HG03064 (cell line): ENCODE measurements around the gene RNASE7.
A peak's percentile ranks its signal among the peaks of the same experiment; 100 is the strongest.

Source experiments
- ATAC-seq: cut with Tn5 transposase; IDR thresholded peaks from one replicate; pipeline ENCODE4 v1.9.1; 2021; ENCODE audit warnings: low read depth; ENCODE audit not compliant: unreplicated experiment

Gene RNASE7

DNA sequence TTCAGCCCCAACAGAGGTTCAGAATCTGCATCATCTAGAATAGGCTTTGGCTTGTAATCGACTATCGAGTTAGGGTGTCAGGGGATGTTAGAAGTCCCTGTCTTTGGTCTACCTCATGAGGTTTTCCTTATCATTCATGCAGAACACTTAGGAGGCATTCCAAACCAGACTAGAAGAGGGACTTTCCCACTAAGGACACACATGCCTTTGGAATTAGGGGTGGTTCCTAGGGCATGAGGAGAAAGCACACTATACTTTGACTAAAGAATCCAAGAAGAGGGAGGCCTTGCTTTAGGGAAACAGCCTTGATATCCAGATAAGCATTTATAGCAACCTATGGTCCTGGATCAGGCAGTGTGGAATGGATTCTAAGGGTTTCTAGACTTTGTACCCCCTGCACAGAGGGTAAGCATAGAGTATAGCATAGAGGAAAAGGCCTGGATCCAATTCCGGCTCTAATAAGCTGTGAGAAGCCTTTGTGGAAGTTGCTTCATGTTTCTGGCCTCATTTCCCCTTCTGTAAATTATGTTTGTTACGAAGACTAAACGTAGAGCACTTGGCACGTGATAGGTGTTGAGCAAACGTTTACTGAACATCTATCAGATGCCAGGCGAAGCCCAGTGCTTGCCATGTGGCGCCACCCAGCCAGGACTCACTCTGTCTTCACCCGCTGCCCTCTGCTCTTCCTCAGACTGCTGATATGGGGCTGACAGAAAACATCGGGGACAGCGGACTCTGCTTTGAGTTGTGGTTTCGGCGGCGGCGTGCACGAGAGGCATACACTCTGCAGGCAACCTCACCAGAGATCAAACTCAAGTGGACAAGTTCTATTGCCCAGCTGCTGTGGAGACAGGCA, 43.1 kb downstream of the RNASE7 start:
- ATAC-seq: no peak

DNA sequence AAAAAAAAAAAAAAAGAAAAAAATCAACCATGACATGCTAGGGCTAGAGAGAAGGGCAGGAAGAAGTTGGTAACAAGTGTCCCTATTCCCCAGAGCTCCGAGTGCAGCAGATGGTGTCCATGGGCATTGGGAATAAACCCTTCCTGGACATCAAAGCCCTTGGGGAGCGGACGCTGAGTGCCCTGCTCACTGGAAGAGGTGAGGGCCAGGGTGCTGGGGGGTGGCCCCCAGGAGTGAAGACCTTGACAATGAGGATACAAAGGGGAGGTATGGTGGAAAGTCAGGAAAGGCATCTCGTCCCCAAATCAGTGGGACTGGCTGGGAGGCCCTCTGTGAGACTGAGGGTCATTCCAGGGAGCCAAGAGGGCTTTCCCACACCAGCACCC, 44.7 kb downstream of the RNASE7 start:
- ATAC-seq: no peak

DNA sequence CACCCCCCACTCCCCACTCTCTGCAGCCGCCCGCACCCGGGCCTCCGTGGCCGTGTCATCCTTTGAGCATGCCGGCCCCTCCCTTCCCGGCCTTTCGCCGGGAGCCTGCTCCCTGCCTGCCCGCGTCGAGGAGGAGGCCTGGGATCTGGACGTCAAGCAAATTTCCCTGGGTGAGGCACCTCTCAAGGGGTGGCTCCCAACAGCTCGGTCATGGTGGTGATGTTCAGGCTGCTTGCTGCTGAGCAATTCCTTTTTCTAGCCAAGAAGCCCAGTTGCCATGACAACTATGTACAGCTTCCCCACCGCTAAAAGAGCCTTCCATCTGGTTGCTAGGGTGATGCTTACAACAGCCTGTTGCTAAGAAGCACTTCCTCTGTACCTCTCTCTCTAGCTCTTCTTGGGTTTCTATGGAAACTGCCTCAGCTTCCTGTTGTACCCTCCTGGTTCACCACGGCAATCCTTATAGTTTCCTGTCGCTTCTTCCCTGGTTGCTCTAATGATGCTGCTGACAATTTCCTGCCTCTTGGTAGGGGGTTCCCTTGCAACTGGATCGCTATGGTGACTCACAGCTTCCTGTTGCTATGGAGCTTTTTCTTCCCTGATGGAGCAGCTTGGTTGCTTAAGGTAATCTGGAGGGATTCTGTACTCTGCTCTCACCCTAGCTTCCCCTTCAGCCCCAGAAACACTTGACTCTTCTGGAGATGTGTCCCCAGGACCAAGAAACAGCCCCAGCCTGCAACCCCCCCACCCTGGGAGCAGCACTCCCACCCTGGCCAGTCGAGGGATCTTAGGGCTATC, 45.3 kb downstream of the RNASE7 start:
- ATAC-seq: no peak

DNA sequence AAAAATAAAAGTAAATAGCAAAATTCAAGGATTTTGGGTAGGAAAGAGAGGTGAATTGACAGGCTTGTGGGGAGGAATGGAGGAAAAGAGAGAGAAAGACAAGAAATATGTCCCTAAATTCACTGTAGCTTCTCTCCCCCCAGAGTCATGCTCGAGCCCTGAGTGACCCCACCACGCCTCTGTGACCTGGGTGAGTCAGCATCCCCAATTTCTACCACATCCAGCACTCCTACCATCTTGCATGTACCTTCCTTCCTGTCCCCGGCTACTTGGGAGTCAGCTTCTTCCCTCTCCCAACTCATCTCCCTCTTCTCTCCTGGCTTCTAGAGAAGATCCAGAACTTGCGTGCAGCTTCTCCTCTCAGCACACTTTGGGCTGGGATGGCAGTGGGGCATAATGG, 46.5 kb downstream of the RNASE7 start:
- no peak for ATAC-seq

DNA sequence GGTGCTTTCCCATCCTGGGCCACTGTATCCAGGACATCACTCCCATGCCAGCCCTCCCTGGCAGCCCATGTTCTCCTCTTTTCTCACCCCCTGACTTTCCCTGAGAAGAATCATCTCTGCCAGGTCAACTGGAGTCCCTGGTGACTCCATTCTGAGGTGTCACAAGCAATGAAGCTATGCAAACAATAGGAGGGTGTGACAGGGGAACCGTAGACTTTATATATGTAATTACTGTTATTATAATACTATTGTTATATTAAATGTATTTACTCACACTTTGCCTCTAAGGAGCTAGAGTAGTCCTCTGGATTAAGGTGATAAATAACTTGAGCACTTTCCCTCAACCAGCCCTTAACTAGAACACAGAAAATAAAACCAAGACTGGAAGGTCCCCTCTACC, 47.1 kb downstream of the RNASE7 start:
- ATAC-seq: no peak

DNA sequence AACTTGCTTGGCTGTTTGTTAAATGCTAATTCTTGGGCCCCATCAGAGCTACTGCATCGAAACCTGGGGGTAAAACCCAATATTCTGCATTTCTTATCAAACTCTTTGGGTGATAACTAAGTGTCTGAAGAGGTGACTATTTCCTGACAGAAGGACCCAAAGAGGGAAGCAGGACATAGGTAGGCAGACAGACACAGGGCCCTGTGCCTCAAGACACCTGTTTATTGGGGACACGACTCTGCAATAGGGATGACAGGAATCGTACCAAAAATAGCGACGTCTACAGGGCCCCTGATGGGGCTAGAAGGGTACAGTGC, 47.7 kb downstream of the RNASE7 start:
- no peak for ATAC-seq

DNA sequence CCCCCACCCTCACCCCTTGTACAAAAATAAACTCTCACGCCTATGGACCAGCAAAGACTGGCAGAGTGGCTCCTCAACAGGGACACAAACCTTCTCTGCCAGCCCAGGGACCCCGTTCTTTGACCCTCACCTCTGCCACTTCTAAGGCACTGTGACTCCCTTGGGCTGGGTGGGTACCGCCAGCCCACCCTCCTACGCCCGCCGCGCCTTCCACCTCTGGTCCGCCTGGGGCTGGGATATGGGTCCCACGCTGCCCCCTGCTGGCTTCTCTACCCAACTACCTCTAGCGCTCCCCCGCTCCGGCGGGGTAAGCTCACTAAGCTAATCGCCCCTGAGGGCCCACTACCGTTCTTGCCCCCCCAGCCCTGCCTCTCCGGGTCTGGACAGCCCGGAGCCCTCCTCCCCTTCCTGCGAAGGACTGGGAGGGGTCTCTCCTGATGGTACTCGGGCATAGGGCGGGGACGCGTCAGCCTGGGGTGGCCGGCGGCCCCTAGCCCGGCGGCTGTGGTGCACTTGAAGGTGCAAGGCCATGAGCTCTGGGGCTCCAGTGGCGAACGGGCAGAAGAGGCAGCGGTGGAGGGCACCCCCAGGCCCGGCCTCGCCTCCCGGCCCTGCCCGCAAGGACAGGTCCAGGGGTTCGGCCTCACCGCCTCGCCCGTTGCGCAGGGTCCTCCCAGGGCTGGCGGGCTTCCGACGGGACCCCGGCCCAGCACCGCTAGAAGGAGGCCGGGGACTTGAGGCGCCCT, 48.2 kb downstream of the RNASE7 start:
- ATAC-seq: no peak

DNA sequence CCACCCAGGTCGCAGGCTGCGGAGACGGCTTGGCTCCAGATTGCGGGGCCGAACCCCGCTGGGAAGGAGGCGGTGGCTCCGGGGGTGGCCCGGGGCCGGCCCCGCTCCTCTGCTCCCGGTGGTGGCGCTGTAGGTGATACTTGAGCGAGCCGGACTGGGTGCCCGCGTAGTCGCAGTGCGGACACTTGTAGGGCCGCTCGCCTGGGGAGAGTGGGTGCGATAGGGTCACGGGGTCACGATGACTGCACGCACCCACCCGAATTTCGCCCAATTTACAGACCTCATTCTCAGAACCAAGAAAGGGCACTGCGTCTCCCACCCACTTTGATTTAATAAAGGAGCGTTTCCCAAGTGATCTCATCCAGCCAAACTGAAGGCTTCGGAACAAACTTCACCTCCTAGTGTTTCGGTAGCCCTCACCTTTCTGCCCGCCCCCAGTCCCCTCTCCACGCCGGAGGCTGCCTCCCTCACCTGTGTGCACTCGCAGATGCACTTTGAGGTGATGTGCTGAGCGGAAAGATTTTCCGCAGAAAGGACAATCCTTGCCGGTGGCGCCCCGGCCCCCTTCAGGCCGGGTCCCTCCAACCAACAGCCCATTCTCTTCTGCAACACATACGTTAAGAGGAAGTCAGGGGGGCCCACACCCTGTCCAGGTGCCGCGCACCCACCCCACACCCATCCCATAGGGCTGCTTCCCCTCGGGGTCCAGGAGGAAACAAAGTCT, 48.9 kb downstream of the RNASE7 start:
- no peak for ATAC-seq

DNA sequence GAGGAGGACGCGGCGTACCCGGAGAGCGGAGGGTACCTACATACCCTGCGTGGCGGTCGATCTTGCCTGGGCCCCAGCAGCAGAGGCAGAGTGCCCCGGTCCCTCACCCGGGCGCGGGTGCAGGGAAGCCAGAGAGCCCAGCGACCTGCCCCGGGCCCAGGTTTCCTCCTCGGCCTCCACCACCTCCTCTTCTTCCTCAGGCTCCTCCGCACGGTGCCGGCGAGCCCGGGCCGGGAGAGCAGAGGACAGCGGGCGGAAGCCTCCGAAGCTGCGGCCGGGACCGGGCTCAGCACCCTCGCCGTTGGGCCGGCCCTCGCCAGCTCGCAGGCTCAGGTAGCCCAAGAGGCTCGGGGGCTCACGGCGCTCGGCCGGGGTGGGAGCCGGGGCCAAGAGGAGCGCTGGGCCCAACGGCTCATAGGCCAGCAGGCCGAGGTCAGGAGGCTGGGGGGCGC, 49.7 kb downstream of the RNASE7 start:
- ATAC-seq: no peak

DNA sequence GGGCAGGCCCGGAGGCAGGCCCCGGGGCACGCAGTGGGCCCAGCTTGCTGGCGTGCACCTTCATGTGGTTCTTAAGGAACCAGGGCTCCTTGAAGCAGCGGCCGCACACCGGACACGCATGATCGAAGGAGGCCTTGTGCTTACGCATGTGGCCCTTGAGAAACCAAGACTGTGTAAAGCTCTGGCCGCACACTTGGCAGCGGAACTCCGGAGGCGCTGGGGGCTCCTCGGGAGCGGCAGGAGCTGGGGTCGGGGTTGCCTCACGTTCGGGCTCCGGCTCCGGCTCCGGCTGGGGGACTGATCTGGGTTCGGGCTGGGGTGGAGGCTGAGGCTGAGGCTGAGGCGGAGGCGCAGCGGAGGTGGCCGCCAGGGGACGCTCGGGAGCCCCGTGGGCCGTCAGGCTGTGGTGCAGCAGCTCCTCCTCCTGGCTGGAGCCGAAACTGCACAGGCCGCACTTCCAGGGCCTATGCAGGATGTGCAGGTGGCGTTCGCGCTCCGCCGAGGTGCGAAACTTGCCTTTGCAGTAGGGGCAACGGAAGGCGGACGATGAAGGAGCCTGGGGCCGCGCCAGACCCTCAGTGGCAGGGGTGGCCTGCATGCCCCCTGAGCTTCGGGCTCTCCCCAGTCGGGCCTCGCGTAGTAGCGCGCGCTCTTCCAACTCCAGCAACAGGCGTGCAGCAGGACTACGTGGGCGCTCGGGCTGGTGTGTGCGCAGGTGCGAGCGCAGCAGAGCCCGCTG, 50.3 kb downstream of the RNASE7 start:
- ATAC-seq: peak; percentile 76

DNA sequence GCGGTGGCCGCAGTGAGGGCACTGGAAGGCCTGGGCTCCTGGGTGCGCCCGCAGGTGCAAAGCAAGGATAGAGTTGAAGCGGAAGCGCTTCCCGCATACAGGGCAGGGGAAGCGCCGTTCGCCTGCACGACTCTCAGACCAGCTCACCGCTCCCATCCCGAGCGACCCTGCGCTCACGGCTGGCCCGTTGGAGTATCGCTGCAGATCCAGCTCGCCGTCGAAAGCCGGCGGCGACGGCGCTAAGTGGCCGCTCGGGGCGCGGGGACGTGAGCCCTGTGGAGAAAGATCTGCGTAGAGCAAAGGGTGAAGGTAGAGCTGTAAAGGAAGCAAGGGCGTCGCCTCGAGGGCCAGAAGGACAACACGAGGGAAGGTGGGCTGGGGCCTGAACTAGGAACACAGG, 50.9 kb downstream of the RNASE7 start:
- no peak for ATAC-seq
